HG03095 (cell line): ENCODE measurements around the gene MSMB.
"Not testable (repeated sequence)": the region's sequence is repeated elsewhere in the genome, so short reads cannot be mapped to it uniquely, and the experiment has no call there.

Experiments
- ATAC-seq: cut with Tn5 transposase; IDR thresholded peaks from one replicate; pipeline ENCODE4 v1.9.1; 2021; ENCODE audit warnings: moderate library complexity; ENCODE audit not compliant: unreplicated experiment

The MSMB gene

DNA sequence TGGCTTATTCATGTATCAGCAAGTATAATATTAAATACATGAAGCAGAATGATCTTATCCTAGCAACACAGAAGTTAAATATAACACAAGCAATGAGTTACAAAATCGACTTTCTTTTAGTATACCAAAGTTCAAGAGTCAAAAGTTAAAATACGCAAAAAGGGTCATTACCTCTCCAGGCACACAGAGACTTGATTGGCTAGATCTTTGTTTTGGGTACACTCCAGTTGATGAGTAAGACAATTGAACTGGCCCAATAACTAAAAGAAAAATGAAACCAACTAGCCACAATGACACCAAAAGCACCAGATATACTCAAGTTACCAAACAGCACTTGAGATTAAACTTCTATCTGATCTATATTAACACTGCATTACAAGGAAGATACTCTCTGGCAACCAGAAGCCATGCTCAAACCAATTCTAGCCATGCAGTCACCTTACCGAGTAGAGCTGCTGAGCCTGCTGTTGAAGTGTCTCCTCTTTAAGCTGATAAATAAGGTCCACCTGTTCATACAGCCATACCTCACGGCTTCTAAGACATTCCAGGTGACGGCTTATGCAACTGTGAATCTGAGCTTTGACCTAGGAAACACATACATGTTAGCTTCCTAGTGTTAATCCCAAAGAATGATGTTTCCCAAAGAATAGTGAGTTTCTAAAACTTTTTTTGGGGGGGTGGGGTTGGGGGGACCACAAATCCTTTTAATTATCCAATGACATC, 31.2 kb downstream of the MSMB start:
- ATAC-seq = no peak

DNA sequence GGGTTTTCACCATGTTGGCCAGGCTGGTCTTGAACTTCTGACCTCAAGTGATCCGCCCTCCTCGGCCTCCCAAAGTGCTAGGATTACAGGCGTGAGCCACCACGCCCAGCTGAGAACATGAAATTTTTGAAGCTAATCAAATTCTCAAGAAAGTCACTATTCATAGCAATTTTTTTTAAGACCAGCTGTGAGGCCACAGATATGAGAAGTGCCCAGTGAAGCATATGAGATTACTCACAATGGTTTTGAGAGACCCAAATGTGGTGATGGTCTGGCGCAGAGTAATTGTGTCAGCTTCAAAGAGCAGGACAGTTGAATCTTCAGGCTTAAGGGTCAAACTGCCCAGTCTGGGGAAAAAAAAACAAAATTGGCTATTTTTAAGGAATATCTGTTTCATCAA, 31.9 kb downstream of the MSMB start:
- no peak for ATAC-seq

DNA sequence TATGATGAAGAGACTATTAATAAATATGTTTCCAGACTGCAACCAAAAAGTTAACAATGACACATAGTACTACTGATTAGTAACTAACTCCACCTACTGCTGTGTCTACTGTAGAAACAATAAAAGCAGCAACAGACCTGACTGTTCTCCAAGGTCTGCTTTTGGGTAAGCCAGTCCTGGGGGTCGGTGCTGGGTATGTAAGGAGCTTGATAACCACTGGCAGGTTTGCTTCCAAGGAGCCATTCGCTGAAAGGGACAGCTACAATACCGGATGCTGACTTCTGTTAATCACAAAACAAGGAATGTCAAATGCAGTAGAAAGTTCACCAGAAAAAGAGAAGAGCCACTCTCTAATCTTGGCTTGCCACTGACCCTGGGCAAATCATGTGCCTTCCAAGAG, 33.3 kb downstream of the MSMB start:
- no peak for ATAC-seq

DNA sequence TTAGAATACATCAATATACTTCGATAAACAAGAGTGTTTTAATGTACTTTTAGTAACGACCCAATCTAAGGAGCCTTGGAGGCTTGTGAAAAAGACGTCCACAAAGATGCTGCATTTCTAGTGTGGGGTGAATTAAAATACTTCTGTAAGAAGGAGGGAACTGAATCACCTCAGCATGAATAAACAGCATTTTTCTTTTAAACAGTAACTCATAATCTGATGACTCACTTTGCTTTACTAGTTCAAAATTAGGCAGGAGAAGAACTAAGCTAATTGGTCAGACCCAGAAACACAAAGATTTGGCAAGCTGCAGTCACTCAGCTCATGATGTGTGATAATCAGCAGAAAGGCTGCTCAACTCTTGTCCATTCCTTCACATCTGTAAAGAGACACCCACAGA, 39.9 kb downstream of the MSMB start:
- ATAC-seq = no peak

DNA sequence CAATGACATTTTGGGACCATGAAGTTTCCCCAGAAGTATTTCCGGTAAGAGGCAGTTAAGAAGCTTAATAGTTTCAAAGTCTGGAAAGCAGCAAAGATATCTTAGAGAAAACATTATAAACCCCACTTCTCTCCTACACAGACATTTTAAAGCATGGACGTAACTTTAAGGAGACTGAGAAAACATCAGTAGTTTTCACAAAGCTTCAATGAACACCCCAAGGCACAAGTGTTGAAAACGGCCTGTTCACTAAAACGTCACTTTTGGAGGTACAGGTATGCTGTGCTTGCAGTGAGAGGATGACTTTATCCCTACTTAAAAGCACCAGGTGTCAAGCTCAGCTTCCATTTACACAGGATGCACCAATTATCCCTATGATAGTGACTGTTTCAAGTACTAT, 40.7 kb downstream of the MSMB start:
- ATAC-seq = no peak

DNA sequence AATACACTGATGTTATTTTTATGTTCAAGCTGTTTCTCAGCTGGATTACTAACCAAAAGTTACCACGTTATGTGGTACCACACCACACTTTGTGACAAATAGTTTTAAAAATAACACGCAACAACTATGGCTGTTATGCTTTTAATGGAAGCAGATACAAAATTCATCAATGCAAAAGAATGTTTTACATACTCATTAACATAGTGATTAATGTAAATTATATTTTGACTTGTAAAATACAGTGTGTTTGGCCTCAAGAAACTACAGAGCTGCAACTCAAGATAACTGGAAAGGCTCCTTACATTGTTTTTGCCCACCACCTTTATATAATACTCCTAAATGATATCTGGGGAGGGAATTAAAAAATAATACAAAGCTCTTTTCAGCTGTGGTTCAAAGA, 41.1 kb downstream of the MSMB start:
- no peak for ATAC-seq

DNA sequence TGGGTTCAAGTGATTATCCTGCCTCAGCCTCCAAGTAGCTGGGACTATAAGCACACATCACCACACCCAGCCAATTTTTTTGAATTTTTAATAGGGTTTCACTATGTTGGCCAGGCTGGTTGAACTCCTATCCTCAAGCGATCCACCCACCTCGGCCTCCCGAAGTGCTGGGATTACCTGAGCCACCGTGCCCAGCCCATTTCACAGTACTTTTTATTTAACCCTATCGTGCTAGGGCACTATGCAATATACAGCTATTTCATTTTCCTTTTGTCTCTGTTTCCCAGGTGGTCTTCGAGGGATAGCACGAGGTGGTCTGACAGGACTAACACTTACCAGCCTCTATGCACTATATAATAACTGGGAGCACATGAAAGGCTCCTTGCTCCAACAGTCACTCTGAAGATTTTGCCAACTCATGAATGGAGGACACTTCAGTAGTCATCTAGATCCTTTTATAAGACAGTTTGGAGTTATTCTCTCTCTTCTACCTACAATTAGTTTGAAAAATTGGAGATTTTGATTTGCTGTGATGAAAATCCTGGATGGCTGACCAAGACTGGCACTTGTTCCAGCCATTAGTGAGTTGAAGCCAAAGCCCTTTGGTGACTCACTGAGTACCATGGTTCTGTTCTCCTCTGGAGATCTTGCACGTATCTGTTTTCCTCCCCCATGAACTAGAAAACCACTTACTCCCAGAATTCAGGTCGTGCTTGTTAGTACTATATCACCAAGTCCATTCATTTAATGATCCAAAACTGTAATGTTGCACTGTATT, 43.0 kb downstream of the MSMB start:
- ATAC-seq = no peak

DNA sequence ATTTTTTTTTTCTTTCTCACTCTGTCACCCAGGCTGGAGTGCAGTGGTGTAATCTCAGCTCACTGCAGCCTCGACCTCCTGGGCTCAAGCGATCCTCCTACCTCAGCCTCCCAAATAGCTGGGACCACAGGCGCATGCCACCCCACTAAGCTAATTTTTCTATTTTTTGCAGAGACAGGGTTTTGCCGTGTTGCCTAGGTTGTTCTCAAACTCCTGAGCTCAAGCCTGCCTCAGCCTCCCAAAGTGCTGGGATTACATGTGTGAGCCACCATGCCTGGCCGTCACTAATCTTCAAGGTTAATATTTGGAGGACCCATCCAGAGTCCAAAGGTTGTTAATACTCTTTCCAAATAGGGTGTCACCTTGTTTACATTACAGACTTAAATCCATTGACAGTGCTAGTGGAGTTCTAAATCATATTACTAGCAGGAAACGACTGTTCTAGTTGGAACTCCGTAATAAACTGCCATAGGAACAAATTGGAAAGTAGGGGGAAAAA, 43.8 kb downstream of the MSMB start:
- ATAC-seq = not testable (repeated sequence)

DNA sequence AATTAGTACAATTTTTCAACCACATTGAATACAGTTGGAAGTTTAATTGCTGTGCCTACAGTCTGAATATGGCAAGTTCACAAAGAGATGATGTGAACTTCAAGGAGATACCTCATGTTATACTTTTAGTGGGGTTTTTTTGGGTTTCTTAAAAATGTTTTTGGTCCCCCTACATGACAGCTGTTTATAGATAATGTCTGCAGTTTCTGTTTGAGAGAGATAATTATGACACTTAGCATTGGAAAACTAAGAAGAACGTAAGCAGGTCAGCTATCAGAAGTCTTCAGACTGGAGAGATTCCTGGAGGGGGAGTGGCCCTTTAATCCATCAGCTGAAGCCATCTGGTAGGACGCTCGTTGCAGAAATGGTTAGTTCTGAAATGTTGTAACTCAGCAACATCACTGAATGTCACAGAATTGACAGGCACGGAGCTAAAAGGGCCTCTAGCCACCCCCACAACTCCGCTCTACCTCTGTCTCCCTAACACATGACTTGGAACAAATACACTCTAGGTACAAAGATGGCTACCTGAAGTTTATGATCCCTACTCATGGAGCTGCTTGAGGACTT, 44.8 kb downstream of the MSMB start:
- no peak for ATAC-seq

DNA sequence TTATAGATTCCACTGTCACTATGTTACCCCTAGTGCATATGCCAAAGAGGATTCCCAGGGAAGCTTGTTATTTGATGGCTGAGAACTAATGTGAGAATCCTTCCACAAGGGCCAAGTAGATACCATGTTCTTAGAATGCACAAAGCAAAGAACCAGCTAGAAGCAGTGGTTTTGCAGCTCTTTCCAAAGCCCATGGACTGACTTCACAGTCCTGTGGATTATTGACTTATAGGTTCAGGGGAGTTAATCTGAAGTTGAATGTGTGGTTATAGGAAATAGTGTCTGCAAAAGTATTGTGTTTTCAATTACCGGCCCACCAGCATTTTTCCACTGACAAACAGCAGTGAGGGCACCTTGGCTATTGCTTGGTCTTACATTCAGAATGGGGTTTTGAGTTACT, 45.5 kb downstream of the MSMB start:
- ATAC-seq = no peak

DNA sequence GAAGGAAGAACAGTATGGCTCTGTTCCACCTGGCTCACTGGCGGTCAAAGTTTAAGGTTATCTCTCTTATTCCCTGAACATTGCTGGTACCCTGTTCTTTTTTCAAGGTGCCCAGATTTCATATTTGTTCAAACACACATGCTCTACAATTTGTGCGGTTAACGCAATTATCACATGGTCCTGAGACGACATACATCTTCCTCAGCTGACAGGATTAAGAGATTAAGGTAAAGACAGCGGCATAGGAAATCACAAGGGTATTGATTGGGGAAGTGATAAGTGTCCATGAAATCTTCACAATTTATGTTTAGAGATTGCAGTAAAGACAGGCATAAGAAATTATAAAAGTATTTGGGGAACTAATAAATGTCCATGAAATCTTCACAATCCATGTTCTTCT, 46.1 kb downstream of the MSMB start:
- ATAC-seq = not testable (repeated sequence)

DNA sequence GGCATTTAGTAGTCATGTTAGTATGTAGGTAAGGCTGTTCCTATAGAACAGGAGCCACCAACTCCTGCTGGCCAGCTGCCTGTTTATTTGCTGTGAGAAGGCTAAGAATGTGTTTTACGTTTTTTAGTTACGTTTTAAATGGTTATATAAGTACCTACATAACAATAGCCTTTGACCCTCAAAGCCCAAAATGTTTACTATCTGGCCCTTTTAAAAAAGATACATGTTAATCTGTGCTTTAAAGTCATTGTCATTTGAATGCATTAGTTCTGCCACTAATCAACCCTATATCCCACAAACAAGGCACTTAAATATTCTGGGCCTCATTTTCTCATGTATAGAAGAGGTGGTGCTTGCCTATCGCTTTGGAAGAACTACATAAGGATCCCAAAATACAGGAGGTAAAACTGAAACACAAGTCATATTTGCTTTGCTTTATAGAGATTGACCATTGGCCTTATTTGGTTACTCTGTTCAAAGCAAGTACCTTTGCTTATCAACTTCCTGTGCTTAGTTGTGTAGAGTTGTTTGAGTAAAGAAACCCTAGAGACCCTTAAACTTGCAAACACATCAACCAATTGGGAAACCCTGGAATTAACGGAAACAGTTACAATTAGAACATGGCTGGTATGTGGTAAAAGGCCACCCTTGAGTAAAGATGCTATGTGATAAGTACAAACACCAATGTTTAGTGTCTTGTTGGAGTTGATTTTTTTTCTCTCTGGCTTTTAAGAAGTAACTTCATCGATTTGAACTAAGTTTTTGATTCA, 47.9 kb downstream of the MSMB start:
- no peak for ATAC-seq

DNA sequence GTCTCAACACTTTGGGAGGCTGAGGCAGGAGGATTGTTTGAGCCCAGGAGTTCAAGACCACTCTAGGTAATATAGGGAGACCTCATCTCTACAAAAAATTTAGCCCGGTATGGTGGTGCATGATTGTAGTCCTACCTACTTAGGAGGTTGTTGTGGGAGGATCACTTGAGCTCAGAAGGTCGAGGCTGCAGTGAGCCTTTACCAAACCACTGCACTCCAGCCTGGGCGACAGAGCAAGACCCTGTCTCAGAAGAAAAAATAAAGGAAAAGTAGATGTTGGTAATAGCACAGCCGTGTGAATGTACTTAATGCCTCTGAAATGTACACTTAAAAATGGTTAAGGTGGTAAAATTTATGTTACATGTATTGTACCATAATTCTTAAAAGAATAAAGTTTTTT, 48.5 kb downstream of the MSMB start:
- ATAC-seq = no peak

DNA sequence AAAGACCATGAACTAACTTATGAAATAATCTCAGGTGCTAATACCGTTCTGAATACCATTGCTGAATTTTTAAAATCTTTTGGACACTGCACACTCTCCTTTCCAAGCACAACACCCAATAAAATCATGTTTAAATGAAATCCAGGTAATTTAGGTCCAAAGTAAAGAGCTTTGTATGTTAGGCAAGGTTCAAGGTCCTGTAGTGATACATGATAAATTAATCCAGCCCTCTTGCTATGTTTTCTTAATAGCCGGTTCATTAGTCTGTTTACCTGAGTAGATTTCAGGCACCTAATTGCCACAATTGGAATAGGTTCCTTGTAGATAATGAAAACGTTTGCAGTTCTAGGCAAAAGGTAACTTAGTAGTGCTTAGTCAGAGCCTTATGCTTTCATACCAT, 60.5 kb downstream of the MSMB start:
- not testable (repeated sequence) for ATAC-seq

DNA sequence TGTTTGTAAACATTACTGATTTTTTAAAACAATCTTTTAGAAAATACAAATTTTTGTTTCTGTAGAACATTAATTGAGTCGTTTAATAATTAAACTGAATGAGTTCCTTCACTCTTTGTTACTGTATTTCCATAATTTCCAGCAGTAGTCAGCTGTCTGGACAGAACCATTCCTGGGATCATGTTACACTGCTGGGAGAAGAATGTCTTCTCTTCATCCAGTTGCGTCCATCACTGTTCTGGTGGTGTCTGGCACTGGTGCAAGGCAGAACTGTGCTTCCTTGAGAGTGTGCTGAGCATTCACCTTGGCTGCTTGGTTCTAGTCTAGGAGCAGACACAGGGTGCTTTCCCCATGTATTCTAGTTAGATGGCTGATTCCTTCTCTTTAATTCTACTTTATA, 61.6 kb downstream of the MSMB start:
- ATAC-seq = not testable (repeated sequence)

DNA sequence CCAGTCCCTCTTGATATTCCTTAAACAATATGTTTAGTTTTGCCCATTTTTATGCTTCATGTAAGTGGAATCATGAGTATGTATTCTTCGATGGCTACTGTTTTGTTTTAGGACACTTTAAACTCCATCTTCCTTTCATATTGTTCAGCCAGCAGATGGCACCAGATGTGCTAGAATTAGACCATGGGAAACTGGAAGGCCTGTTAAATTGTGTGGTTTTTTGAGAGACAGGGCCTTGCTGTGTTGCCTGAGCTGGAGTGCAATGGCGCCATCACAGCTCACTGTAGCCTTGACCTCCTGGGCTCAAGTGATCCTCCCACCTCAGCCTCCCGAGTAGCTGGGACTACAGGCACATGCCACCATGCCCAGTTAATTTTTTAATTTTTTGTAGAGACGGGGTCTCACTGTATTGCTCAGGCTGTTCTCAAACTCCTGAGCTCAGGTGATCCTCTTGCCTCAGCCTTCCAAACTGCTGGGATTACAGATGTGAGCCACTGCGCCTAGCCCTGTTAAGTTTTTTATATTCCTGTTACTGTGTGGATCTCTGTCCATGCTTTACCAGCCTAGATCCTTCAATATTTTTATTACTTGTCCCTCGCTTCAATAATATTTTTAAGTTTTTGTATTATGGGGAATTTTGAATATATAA, 62.4 kb downstream of the MSMB start:
- ATAC-seq = not testable (repeated sequence)
